Natural killer cell (primary cell): ENCODE measurements around the gene FBLN5. TPM values are rescaled to one million over a fixed set of nuclear protein-coding genes. Genes with fewer than 3 reads are reported as not detected.

Source experiments
- ATAC-seq, 3 donors: fragments of 150-1000 bp in 2 of 3; fragments of 200-7000 bp in 1 of 3; cut with Tn5 transposase; 1 replicate in 1 of 3; 2 replicates in 2 of 3; pipeline ENCODE4 v1.10.0; 2021; ENCODE audit warnings: mild to moderate bottlenecking in 2 of 3, moderate library complexity in 2 of 3
- DNase-seq, 2 donors: peaks; one replicate each; pipeline versions ENCODE4 v3.0.0 to v3.0.0-alpha.2; 2013 to 2021; ENCODE audit warnings: mixed read lengths in 1 of 2
- H3K27ac ChIP-seq: one replicate; pipeline ENCODE4 v1.5.1; 2013; ENCODE audit warnings: mild to moderate bottlenecking, low read length
- H3K27me3 ChIP-seq: one replicate; pipeline ENCODE4 v1.6.1; 2013; ENCODE audit warnings: low read length; ENCODE audit not compliant: control insufficient read depth, insufficient read depth
- H3K36me3 ChIP-seq: one replicate; pipeline ENCODE4 v1.6.1; 2013; ENCODE audit warnings: low read length; ENCODE audit not compliant: control insufficient read depth, insufficient read depth
- H3K4me1 ChIP-seq: one replicate; pipeline ENCODE4 v1.6.1; 2013; ENCODE audit warnings: low read length; ENCODE audit not compliant: control insufficient read depth, insufficient read depth
- H3K4me3 ChIP-seq: one replicate; pipeline ENCODE4 v1.5.1; 2013; ENCODE audit warnings: low read length
- H3K9me3 ChIP-seq: one replicate; pipeline ENCODE4 v1.6.1; 2013; ENCODE audit warnings: low read length; ENCODE audit not compliant: control insufficient read depth, insufficient read depth
- H3K27ac Mint-ChIP-seq, 2 donors: one replicate each; pipeline ENCODE4 v1.8.0; 2022; ENCODE audit warnings: mild to moderate bottlenecking in 2 of 2, mixed read lengths in 2 of 2, moderate library complexity in 1 of 2
- H3K27me3 Mint-ChIP-seq, 2 donors: one replicate each; pipeline ENCODE4 v1.8.0; 2022; ENCODE audit warnings: low read depth in 2 of 2, mixed read lengths in 2 of 2
- H3K36me3 Mint-ChIP-seq: one replicate; pipeline ENCODE4 v1.8.0; 2022; ENCODE audit warnings: mixed read lengths
- H3K4me1 Mint-ChIP-seq, 2 donors: one replicate each; pipeline ENCODE4 v1.8.0; 2022; ENCODE audit warnings: mixed read lengths in 2 of 2
- H3K4me3 Mint-ChIP-seq: one replicate; pipeline ENCODE4 v1.8.0; 2022; ENCODE audit warnings: mild to moderate bottlenecking, moderate library complexity, mixed read lengths
- H3K9me3 Mint-ChIP-seq, 2 donors: one replicate each; pipeline ENCODE4 v1.8.0; 2022; ENCODE audit warnings: mixed read lengths in 2 of 2
- CTCF ChIP-seq: fragments of 200-600 bp; IDR thresholded peaks from one replicate; pipeline ENCODE4 v1.8.0; 2022; ENCODE audit warnings: antibody characterized with exemption
- WGBS: methylation state at CpG from one replicate; pipeline ENCODE4 v1.1.7; 2013; ENCODE audit warnings: missing lambda C conversion rate; ENCODE audit not compliant: insufficient coverage; 5-methylcytosine and 5-hydroxymethylcytosine counted together
- intact Hi-C: fragments of 100-400 bp; cut with micrococcal nuclease; formaldehyde crosslinking; loops from one replicate; pipeline ENCODE4 v1.14.2; 2022
- total RNA-seq, 4 donors: library from RNA; stranded (reverse); fragments of 120-200 nt in 1 of 4; gene quantifications; one replicate each; pipeline versions ENCODE4 v1.2.3 to v1.2.4, GENCODE V29; 2013 to 2022

The FBLN5 gene
- total RNA-seq, 3 donors from 2014 or later (not counting 1 experiment from before 2014, with no cell fraction given) = 0.56 to 1.3 (median 1.1) TPM

GRCh38 chr14:91837076-91837475 lies 110.4 kb downstream of the FBLN5 start:
- Mint-ChIP-seq H3K36me3 (no peaks in the 10 kb centered on the region), H3K27me3 (no peaks in the 10 kb centered on the region), H3K4me1 (peaks cover 30 to 45% of the 10 kb centered on the region in 2 donors), H3K4me3 (peak overlapping the region; percentile 85), H3K27ac (peak overlapping the region; percentile 15 to 80), H3K9me3 (no peaks in the 10 kb centered on the region)
- 63% methylated on average over 8 of the region's 12 CpGs for WGBS
- ATAC-seq = no peak
- no peaks in the 10 kb centered on the region for H3K9me3 ChIP-seq
- no peak for TF ChIP-seq CTCF
- H3K4me3 ChIP-seq = peak overlapping the region; percentile 45
- no peak for DNase-seq
- peaks cover 12% of the 10 kb centered on the region for H3K4me1 ChIP-seq
- intact Hi-C loops = no loop called here
- H3K27me3 ChIP-seq = no peaks in the 10 kb centered on the region
- H3K36me3 ChIP-seq = peaks cover 3% of the 10 kb centered on the region
- H3K27ac ChIP-seq = no peak overlapping the region

- ATAC-seq (peak; percentile 78 to 97 (median 95)), DNase-seq (peak; percentile 54 to 95)
- Mint-ChIP-seq H3K4me1 (peaks cover 22 to 45% of the 10 kb centered on the region in 2 donors), H3K9me3 (no peaks in the 10 kb centered on the region), H3K27me3 (no peaks in the 10 kb centered on the region), H3K4me3 (peak overlapping the region; percentile 88), H3K27ac (peak overlapping the region; percentile 15 to 80), H3K36me3 (no peaks in the 10 kb centered on the region)
- H3K4me3 ChIP-seq = peak overlapping the region; percentile 45
- H3K9me3 ChIP-seq = no peaks in the 10 kb centered on the region
- H3K4me1 ChIP-seq = peaks cover 12% of the 10 kb centered on the region
- peaks cover 3% of the 10 kb centered on the region for H3K36me3 ChIP-seq
- intact Hi-C loops = no loop called here
- WGBS = under 1% methylated on average over 83 of the region's 84 CpGs
- TF ChIP-seq CTCF = no peak
- peak overlapping the region; percentile 24 for H3K27ac ChIP-seq
- H3K27me3 ChIP-seq = no peaks in the 10 kb centered on the region
Observed at GRCh38 chr14:91835920-91836843, 111.3 kb downstream of the FBLN5 start.

- intact Hi-C loops = no loop called here
- whole genome bisulfite sequencing = 6% methylated on average over 19 of the region's 19 CpGs
- Mint-ChIP-seq H3K9me3 (no peaks in the 10 kb centered on the region), H3K36me3 (no peaks in the 10 kb centered on the region), H3K4me1 (peaks cover 14 to 44% of the 10 kb centered on the region in 2 donors), H3K27ac (peak overlapping the region; percentile 5 to 80), H3K4me3 (peak overlapping the region; percentile 88), H3K27me3 (no peaks in the 10 kb centered on the region)
- H3K4me3 ChIP-seq = no peak overlapping the region
- DNase-seq = peak in 1 of 2 donors; percentile 68
- H3K9me3 ChIP-seq = no peaks in the 10 kb centered on the region
- peaks cover 12% of the 10 kb centered on the region for H3K4me1 ChIP-seq
- TF ChIP-seq CTCF = no peak
- H3K27me3 ChIP-seq = no peaks in the 10 kb centered on the region
- H3K36me3 ChIP-seq = peaks cover 3% of the 10 kb centered on the region
- H3K27ac ChIP-seq = no peak overlapping the region
- peak in 2 of 3 donors; percentile 3 to 6 for ATAC-seq
Observed at GRCh38 chr14:91835197-91835919, 112.1 kb downstream of the FBLN5 start.
